Right kidney (tissue), 1 donor: ENCODE results near the gene SLC11A2.
"Not testable (repeated sequence)": the region's sequence is repeated elsewhere in the genome, so short reads cannot be mapped to it uniquely, and the experiment has no call there.

Experiments used
- DNase-seq: peaks from one replicate; pipeline ENCODE4 v3.0.0-alpha.2; 2016

SLC11A2 gene

GRCh38 chr12:50948798-50949197 lies 77.4 kb downstream of the SLC11A2 start:
- no peak for DNase-seq

- no peak for DNase-seq
These were observed 78.1 kb downstream of the SLC11A2 start for GRCh38 chr12:50947933-50948626.

- no peak for DNase-seq
These were observed 88.5 kb downstream of the SLC11A2 start for GRCh38 chr12:50937653-50938052.

- no peak for DNase-seq
These were observed 89.2 kb downstream of the SLC11A2 start for GRCh38 chr12:50936821-50937530.

GRCh38 chr12:50934981-50935807 lies 91.0 kb downstream of the SLC11A2 start:
- DNase-seq, result no peak

- DNase-seq, result no peak
These were observed 91.8 kb downstream of the SLC11A2 start for GRCh38 chr12:50934371-50934851.

- DNase-seq, result no peak
These were observed 92.6 kb downstream of the SLC11A2 start for GRCh38 chr12:50933459-50934124.

- DNase-seq, result no peak
These were observed 93.3 kb downstream of the SLC11A2 start for GRCh38 chr12:50932787-50933280.

- DNase-seq, result not testable (repeated sequence)
These were observed 95.7 kb downstream of the SLC11A2 start for GRCh38 chr12:50930477-50930876.

GRCh38 chr12:50929831-50930230 lies 96.4 kb downstream of the SLC11A2 start:
- DNase-seq, result no peak
